H1 (cell line): ENCODE results near the gene SLC12A8. TPM values are rescaled to one million over a fixed set of nuclear protein-coding genes. Genes with fewer than 3 reads are reported as not detected.

Source experiments
- CTCF ChIA-PET: fragments of 300-600 bp; sonication (Branson Sonifier 250); formaldehyde crosslinking; loops from one replicate; lab custom pipeline; 2021; ENCODE audit not compliant: partially characterized antibody; lab: Charles Lee
- POLR2A ChIA-PET: fragments of 300-600 bp; sonication (Branson Sonifier 250); formaldehyde crosslinking; loops from one replicate; lab custom pipeline; 2021; ENCODE audit warnings: inconsistent platforms; ENCODE audit not compliant: partially characterized antibody; lab: Charles Lee
- DNase-seq, 2 experiments: peaks; one replicate each; pipeline versions ENCODE4 v3.0.0 to v3.0.0-alpha.2; 2010 to 2022; ENCODE audit warnings: low spot score in 2 of 2, low read depth in 1 of 2, mixed read lengths in 1 of 2
- FAIRE-seq: peaks from 2 replicates; lab custom pipeline; 2011; peaks lifted over from hg19 to GRCh38; lab: Jason Lieb, UNC
- H2AFZ ChIP-seq: 2 replicates; pipeline ENCODE4 v1.8.1; 2012; ENCODE audit warnings: low read length, inconsistent platforms
- H2AK5ac ChIP-seq: 2 replicates; pipeline ENCODE4 v1.6.1; 2013; ENCODE audit warnings: low read depth, low read length
- H2BK120ac ChIP-seq: replicated peaks from 2 replicates; pipeline ENCODE3; 2013; ENCODE audit warnings: low read depth, low read length, inconsistent platforms
- H2BK12ac ChIP-seq: 2 replicates; pipeline ENCODE4 v1.6.1; 2013; ENCODE audit warnings: low read depth, low read length
- H2BK15ac ChIP-seq: 2 replicates; pipeline ENCODE4 v1.6.1; 2013; ENCODE audit warnings: low read length
- H2BK20ac ChIP-seq: 2 replicates; pipeline ENCODE4 v1.6.1; 2013; ENCODE audit warnings: low read length
- H2BK5ac ChIP-seq: 2 replicates; pipeline ENCODE4 v1.6.1; 2013; ENCODE audit warnings: low read depth, low read length
- H3K14ac ChIP-seq: 2 replicates; pipeline ENCODE4 v1.6.1; 2013; ENCODE audit warnings: inconsistent platforms; ENCODE audit not compliant: insufficient read length
- H3K18ac ChIP-seq: 2 replicates; pipeline ENCODE4 v1.6.1; 2013; ENCODE audit warnings: low read length; ENCODE audit errors: extremely low read depth
- H3K23ac ChIP-seq: 2 replicates; pipeline ENCODE4 v1.6.1; 2013; ENCODE audit warnings: inconsistent platforms; ENCODE audit not compliant: insufficient read length
- H3K23me2 ChIP-seq: 2 replicates; pipeline ENCODE4 v1.6.1; 2013; ENCODE audit warnings: low read depth, low read length
- H3K27ac ChIP-seq: 2 replicates; pipeline ENCODE4 v1.6.1; 2011; ENCODE audit warnings: low read depth, low read length, inconsistent platforms
- H3K27me3 ChIP-seq, 4 experiments: replicated peaks in 1 of 4; 1 replicate in 1 of 4; 2 replicates in 3 of 4; pipeline versions ENCODE4 v1.6.1 to v1.8.1; 2011 to 2013; ENCODE audit warnings: low read length in 3 of 4, mild to moderate bottlenecking in 3 of 4, inconsistent platforms in 2 of 4, mixed read lengths in 2 of 4, moderate library complexity in 1 of 4; ENCODE audit not compliant: control insufficient read depth in 3 of 4, insufficient read depth in 3 of 4; ENCODE audit errors: extremely low read depth in 1 of 4
- H3K36me3 ChIP-seq, 4 experiments: 2 replicates each; pipeline versions ENCODE4 v1.6.1 to v1.8.1; 2011 to 2013; ENCODE audit warnings: mild to moderate bottlenecking in 4 of 4, low read length in 3 of 4, moderate library complexity in 2 of 4, control low read depth in 1 of 4, inconsistent platforms in 1 of 4; ENCODE audit not compliant: insufficient read depth in 4 of 4, control insufficient read depth in 2 of 4
- H3K4ac ChIP-seq: replicated peaks from 2 replicates; pipeline ENCODE3; 2013; ENCODE audit warnings: low read length, low read depth, mixed read lengths, inconsistent platforms; ENCODE audit not compliant: insufficient read length
- H3K4me1 ChIP-seq, 4 experiments: replicated peaks in 1 of 4; 1 replicate in 1 of 4; 2 replicates in 3 of 4; pipeline versions ENCODE4 v1.6.1 to v1.8.1; 2011 to 2013; ENCODE audit warnings: low read length in 3 of 4, inconsistent platforms in 2 of 4, mixed read lengths in 1 of 4; ENCODE audit not compliant: insufficient read depth in 4 of 4, control insufficient read depth in 3 of 4
- H3K4me2 ChIP-seq, 2 experiments: 2 replicates each; pipeline versions ENCODE4 v1.6.1 to v1.8.1; 2011 to 2013; ENCODE audit warnings: low read depth in 2 of 2, low read length in 2 of 2, control low read depth in 1 of 2, inconsistent platforms in 1 of 2, mild to moderate bottlenecking in 1 of 2; ENCODE audit not compliant: insufficient read depth in 1 of 2
- H3K4me3 ChIP-seq, 4 experiments: fragments of 200-600, 300-600 bp in 1 of 4; sonication (generic), shearing (Covaris generic), sonication (Bioruptor Twin) in 1 of 4; 2 replicates each; pipeline versions ENCODE4 v1.5.1 to v1.8.1; 2011 to 2016; ENCODE audit warnings: low read length in 4 of 4, low read depth in 3 of 4, control low read depth in 2 of 4, inconsistent platforms in 2 of 4, mild to moderate bottlenecking in 2 of 4, mixed read lengths in 1 of 4, moderate library complexity in 1 of 4; ENCODE audit not compliant: insufficient read depth in 2 of 4; ENCODE audit errors: extremely low read depth in 1 of 4
- H3K56ac ChIP-seq: replicated peaks from 2 replicates; pipeline ENCODE3; 2013; ENCODE audit warnings: low read depth, mild to moderate bottlenecking, mixed read lengths, low read length, inconsistent platforms; ENCODE audit not compliant: insufficient read length
- H3K79me1 ChIP-seq: 2 replicates; pipeline ENCODE4 v1.6.1; 2013; ENCODE audit warnings: low read depth, low read length, control low read depth
- H3K79me2 ChIP-seq, 2 experiments: 2 replicates each; pipeline versions ENCODE4 v1.6.1 to v1.8.1; 2012 to 2013; ENCODE audit warnings: low read length in 2 of 2, mild to moderate bottlenecking in 2 of 2, inconsistent platforms in 1 of 2; ENCODE audit not compliant: insufficient read depth in 2 of 2, control insufficient read depth in 1 of 2
- H3K9ac ChIP-seq, 4 experiments: replicated peaks in 1 of 4; 1 replicate in 1 of 4; 2 replicates in 3 of 4; pipeline versions ENCODE4 v1.6.1 to v1.8.1; 2011 to 2013; ENCODE audit warnings: low read depth in 3 of 4, low read length in 3 of 4, control low read depth in 2 of 4, mild to moderate bottlenecking in 2 of 4, moderate library complexity in 2 of 4, inconsistent platforms in 1 of 4; ENCODE audit errors: extremely low read depth in 1 of 4
- H3K9me3 ChIP-seq, 2 experiments: 2 replicates each; pipeline versions ENCODE4 v1.6.1 to v1.8.1; 2012 to 2013; ENCODE audit warnings: mild to moderate bottlenecking in 2 of 2, moderate library complexity in 2 of 2, control low read depth in 1 of 2, inconsistent platforms in 1 of 2, low read depth in 1 of 2, low read length in 1 of 2, mixed read lengths in 1 of 2; ENCODE audit not compliant: insufficient read depth in 2 of 2
- H4K20me1 ChIP-seq, 2 experiments: replicated peaks in 1 of 2; 2 replicates each; pipeline versions ENCODE3 to v1.8.1; 2011 to 2013; ENCODE audit warnings: inconsistent platforms in 2 of 2, low read length in 2 of 2, mild to moderate bottlenecking in 1 of 2; ENCODE audit not compliant: insufficient read depth in 2 of 2, control insufficient read depth in 1 of 2
- H4K5ac ChIP-seq: 2 replicates; pipeline ENCODE4 v1.6.1; 2013; ENCODE audit warnings: low read length, low read depth, mixed read lengths, inconsistent platforms; ENCODE audit not compliant: insufficient read length
- H4K8ac ChIP-seq: 2 replicates; pipeline ENCODE4 v1.8.0; 2013; ENCODE audit warnings: mild to moderate bottlenecking, moderate library complexity, low read length, inconsistent platforms; ENCODE audit not compliant: insufficient read depth; ENCODE audit errors: extremely low read depth
- H4K91ac ChIP-seq: replicated peaks from 2 replicates; pipeline ENCODE3; 2013; ENCODE audit warnings: low read length, mixed read lengths, inconsistent platforms; ENCODE audit not compliant: insufficient read length
- BCL11A ChIP-seq, 2 experiments: IDR thresholded peaks; one replicate each; pipeline ENCODE4 v1.6.1; 2011; ENCODE audit warnings: low read depth in 2 of 2, low read length in 2 of 2, mild to moderate bottlenecking in 2 of 2
- CHD1 ChIP-seq: IDR thresholded peaks from 2 replicates; pipeline ENCODE4 v1.6.1; 2012; ENCODE audit warnings: low read depth, low read length, improper control_type of control experiment
- KDM5A ChIP-seq: fragments of 200-600 bp; IDR thresholded peaks from 2 replicates; pipeline ENCODE4 v1.7.1; 2012; ENCODE audit warnings: mild to moderate bottlenecking, low read length, inconsistent platforms, mixed read lengths
- SIN3A ChIP-seq, 2 experiments: IDR thresholded peaks in 1 of 2; conservative IDR thresholded peaks in 1 of 2; 2 replicates each; pipeline ENCODE4 v1.6.1; 2011 to 2012; ENCODE audit warnings: low read length in 2 of 2, improper control_type of control experiment in 1 of 2, low read depth in 1 of 2, mild to moderate bottlenecking in 1 of 2
- SIX5 ChIP-seq: IDR thresholded peaks from 2 replicates; pipeline ENCODE4 v1.6.1; 2011; ENCODE audit warnings: mild to moderate bottlenecking, low read depth, low read length
- TBP ChIP-seq: IDR thresholded peaks from 2 replicates; pipeline ENCODE4 v1.6.1; 2011; ENCODE audit warnings: low read depth, low read length, improper control_type of control experiment
- WGBS, 2 experiments: shearing (Covaris generic) in 1 of 2; methylation state at CpG; one replicate each; pipeline versions ENCODE4 v1.1.6 to v1.1.7; 2013 to 2015; ENCODE audit warnings: low lambda C conversion rate in 2 of 2, mixed read lengths in 2 of 2, inconsistent platforms in 1 of 2, low coverage in 1 of 2, missing lambda C conversion rate in 1 of 2; ENCODE audit not compliant: insufficient replicate concordance in 2 of 2, insufficient coverage in 1 of 2, insufficient read length in 1 of 2; ENCODE audit errors: extremely low coverage in 1 of 2, missing lambda C conversion rate in 1 of 2; 5-methylcytosine and 5-hydroxymethylcytosine counted together
- polyA plus RNA-seq, 7 experiments: library from polyadenylated mRNA; depleted of rRNA in 3 of 7; stranded (reverse) in 5 of 7; unstranded in 2 of 7; fragments of >200 nt in 5 of 7; fragments of 200-250 nt in 2 of 7; gene quantifications; 1 replicate in 5 of 7; 2 replicates in 1 of 7; 4 replicates in 1 of 7; pipeline versions ENCODE4 v1.2.1 to v1.2.3, GENCODE V29; 2011 to 2013; ENCODE audit warnings: missing spikeins in 2 of 7, mixed read lengths in 2 of 7
- total RNA-seq: library from RNA; stranded (reverse); fragmentation: NEBNext Ultra II Directional; extraction: Animal tissue kit (Norgen Biotek cat#: 25700); gene quantifications from 2 replicates; pipeline ENCODE4 v1.2.1, GENCODE V29; 2021
- TF ChIP-seq, protein P1 (sequence below): IDR thresholded peaks from 2 replicates; pipeline ENCODE4 v1.6.1; 2012; ENCODE audit warnings: inconsistent platforms

The SLC12A8 gene
- total and polyA plus RNA-seq, 2 of the 8 experiments (the other 6 are each of a cell fraction or from before 2014, with no cell fraction given): 13.7 to 14.4 TPM

DNA sequence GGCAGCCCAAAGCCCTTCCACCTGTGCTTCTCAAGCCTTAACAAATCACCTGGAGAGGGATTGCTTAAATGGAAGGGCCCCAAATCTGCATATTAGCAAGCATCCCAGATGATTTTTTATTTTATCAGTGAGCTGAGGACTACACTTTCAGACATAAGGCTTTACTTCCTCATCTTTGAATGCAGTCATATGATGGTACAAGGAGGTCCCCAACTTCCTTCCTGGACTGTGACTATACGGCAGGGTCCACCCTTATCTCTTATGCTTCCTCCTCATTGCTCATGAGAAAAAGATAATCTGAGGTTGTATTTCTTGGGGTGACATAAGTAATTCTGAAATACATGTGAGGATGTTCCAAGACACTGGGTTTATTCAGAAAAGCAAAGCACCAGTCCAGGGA lies 143.1 kb downstream of the SLC12A8 start:
- Histone ChIP-seq H3K18ac (no peak overlapping the region), H2AK5ac (no peak overlapping the region), H3K79me2 (no peaks in the 10 kb centered on the region), H3K4me2 (no peak overlapping the region), H3K4ac (no peak overlapping the region), H3K23ac (no peak overlapping the region), H4K91ac (no peak overlapping the region), H2BK5ac (no peak overlapping the region), H3K4me1 (no peaks in the 10 kb centered on the region; a peak in 1 of 7 replicates), H3K27ac (no peak overlapping the region), H3K9me3 (no peaks in the 10 kb centered on the region), H3K23me2 (no peaks in the 10 kb centered on the region), H3K56ac (no peak overlapping the region), H3K79me1 (no peaks in the 10 kb centered on the region), H4K8ac (no peak overlapping the region), H2BK20ac (no peak overlapping the region), H3K14ac (no peak overlapping the region), H2BK12ac (no peak overlapping the region), H4K5ac (no peak overlapping the region), H2BK15ac (no peak overlapping the region), H2AFZ (no peak overlapping the region), H3K4me3 (no peak overlapping the region), H4K20me1 (no peaks in the 10 kb centered on the region), H3K27me3 (peaks cover 0 to 2% (median 0%) of the 10 kb centered on the region in 4 experiments; a peak in 1 of 7 replicates), H3K36me3 (no peaks in the 10 kb centered on the region), H2BK120ac (no peak overlapping the region), H3K9ac (no peak overlapping the region)
- FAIRE-seq (no peak), DNase-seq (no peak)
- 95% methylated on average over 1 of the region's 1 CpG; no CpG with 5 or more reads in 1 of the 2 experiments for WGBS, 2 experiments
- POLR2A ChIA-PET: no interaction called here
- TF ChIP-seq, protein P1, sequence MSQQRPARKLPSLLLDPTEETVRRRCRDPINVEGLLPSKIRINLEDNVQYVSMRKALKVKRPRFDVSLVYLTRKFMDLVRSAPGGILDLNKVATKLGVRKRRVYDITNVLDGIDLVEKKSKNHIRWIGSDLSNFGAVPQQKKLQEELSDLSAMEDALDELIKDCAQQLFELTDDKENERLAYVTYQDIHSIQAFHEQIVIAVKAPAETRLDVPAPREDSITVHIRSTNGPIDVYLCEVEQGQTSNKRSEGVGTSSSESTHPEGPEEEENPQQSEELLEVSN: no peak
- TF ChIP-seq CHD1 (no peak), SIX5 (no peak), BCL11A (IDR thresholded peaks at IDR 0.05; ENCODE audit: low read depth in 2 of 2, low read length in 2 of 2) (no peak), TBP (no peak), KDM5A (no peak), SIN3A (conservative IDR thresholded peaks at IDR 0.05 in 1 of 2, IDR thresholded peaks at IDR 0.05 in 1 of 2; ENCODE audit: low read depth in 1 of 2, low read length in 2 of 2) (no peak)
- CTCF ChIA-PET: interaction anchor here (1.6 kb wide), 1 partner anchor 11 kb away, joined by 5 read pairs; no protein-coding TSS in a partner anchor
